IMR-90 (cell line): ENCODE measurements around the gene DOC2B. TPM values are rescaled to one million over a fixed set of nuclear protein-coding genes. Genes with fewer than 3 reads are reported as not detected.

Experiments used
- ATAC-seq: fragments of 200-7000 bp; cut with Tn5 transposase; 2 replicates; pipeline ENCODE4 v1.9.1; 2020; ENCODE audit warnings: low read depth, mild to moderate bottlenecking, moderate library complexity
- BruUV-seq: library from RNA; stranded (reverse); fragments of 400-500 nt; replicated peaks from 2 replicates; lab custom pipeline; 2021; lab: Mats Ljungman, UMichigan
- CTCF ChIA-PET: fragments of 300-600 bp; formaldehyde crosslinking; extraction: SDS; loops from one replicate; lab custom pipeline; 2021; ENCODE audit warnings: antibody characterized with exemption; lab: Yijun Ruan, JAX
- POLR2A ChIA-PET: fragments of 300-600 bp; sonication (Branson Sonifier 250); formaldehyde crosslinking; loops from one replicate; lab custom pipeline; 2022; ENCODE audit warnings: antibody characterized with exemption; ENCODE audit not compliant: unreplicated experiment; lab: Charles Lee
- DNase-seq: peaks from one replicate; pipeline ENCODE4 v3.0.0; 2013
- H2AFZ ChIP-seq: replicated peaks from 2 replicates; pipeline ENCODE3; 2013; ENCODE audit warnings: low read length, mild to moderate bottlenecking; ENCODE audit not compliant: poor library complexity
- H2AK5ac ChIP-seq: 2 replicates; pipeline ENCODE4 v1.6.1; 2013; ENCODE audit warnings: low read depth, low read length, inconsistent platforms
- H2AK9ac ChIP-seq: replicated peaks from 2 replicates; pipeline ENCODE3; 2013; ENCODE audit warnings: mild to moderate bottlenecking, low read depth, low read length, moderate library complexity; ENCODE audit not compliant: poor library complexity
- H2BK120ac ChIP-seq: 2 replicates; pipeline ENCODE4 v1.6.1; 2013; ENCODE audit warnings: low read depth, low read length, inconsistent platforms
- H2BK15ac ChIP-seq: 3 replicates; pipeline ENCODE4 v1.6.1; 2013; ENCODE audit warnings: low read depth, low read length, inconsistent platforms
- H2BK20ac ChIP-seq: 2 replicates; pipeline ENCODE4 v1.6.1; 2013; ENCODE audit warnings: low read depth, mild to moderate bottlenecking, inconsistent platforms, low read length, moderate library complexity
- H2BK5ac ChIP-seq: 2 replicates; pipeline ENCODE4 v1.6.1; 2013; ENCODE audit warnings: mild to moderate bottlenecking, low read depth, low read length, inconsistent platforms; ENCODE audit not compliant: poor library complexity, severe bottlenecking
- H3K14ac ChIP-seq: replicated peaks from 2 replicates; pipeline ENCODE4 v1.6.1; 2013; ENCODE audit warnings: low read depth, low read length, inconsistent platforms
- H3K18ac ChIP-seq: 2 replicates; pipeline ENCODE4 v1.6.1; 2013; ENCODE audit warnings: low read depth, low read length, control low read depth
- H3K23ac ChIP-seq: 2 replicates; pipeline ENCODE4 v1.6.1; 2013; ENCODE audit warnings: low read depth, low read length, inconsistent platforms
- H3K27ac ChIP-seq: 2 replicates; pipeline ENCODE4 v1.5.1; 2013; ENCODE audit warnings: mild to moderate bottlenecking, control low read depth, low read length; ENCODE audit not compliant: insufficient read depth
- H3K27me3 ChIP-seq: 2 replicates; pipeline ENCODE4 v1.6.1; 2013; ENCODE audit warnings: low read length; ENCODE audit not compliant: control insufficient read depth, insufficient read depth
- H3K36me3 ChIP-seq: 2 replicates; pipeline ENCODE4 v1.6.1; 2013; ENCODE audit warnings: low read length, mixed read lengths; ENCODE audit not compliant: control insufficient read depth, insufficient read depth
- H3K4ac ChIP-seq: 2 replicates; pipeline ENCODE4 v1.6.1; 2013; ENCODE audit warnings: low read depth, low read length, inconsistent platforms
- H3K4me1 ChIP-seq: 2 replicates; pipeline ENCODE4 v1.6.1; 2013; ENCODE audit warnings: low read length, mixed read lengths; ENCODE audit not compliant: control insufficient read depth, insufficient read depth
- H3K4me2 ChIP-seq: 2 replicates; pipeline ENCODE4 v1.6.1; 2013; ENCODE audit warnings: low read depth, mild to moderate bottlenecking, control low read depth, low read length, moderate library complexity
- H3K4me3 ChIP-seq: 2 replicates; pipeline ENCODE4 v1.5.1; 2013; ENCODE audit warnings: low read depth, mild to moderate bottlenecking, control low read depth, low read length, moderate library complexity; ENCODE audit not compliant: insufficient read depth
- H3K56ac ChIP-seq: 2 replicates; pipeline ENCODE4 v1.6.1; 2013; ENCODE audit warnings: low read length, inconsistent platforms; ENCODE audit not compliant: insufficient read depth; ENCODE audit errors: extremely low read depth
- H3K79me1 ChIP-seq, 2 experiments: 2 replicates each; pipeline ENCODE4 v1.6.1; 2013; ENCODE audit warnings: low read length in 2 of 2, inconsistent platforms in 1 of 2, low read depth in 1 of 2
- H3K9ac ChIP-seq: 2 replicates; pipeline ENCODE4 v1.6.1; 2013; ENCODE audit warnings: low read depth, low read length, control low read depth
- H3K9me1 ChIP-seq: 2 replicates; pipeline ENCODE4 v1.6.1; 2013; ENCODE audit warnings: low read length, inconsistent platforms; ENCODE audit not compliant: insufficient read depth
- H3K9me3 ChIP-seq: 2 replicates; pipeline ENCODE4 v1.6.1; 2013; ENCODE audit warnings: low read length; ENCODE audit not compliant: control insufficient read depth, insufficient read depth
- H4K20me1 ChIP-seq: 2 replicates; pipeline ENCODE4 v1.6.1; 2013; ENCODE audit warnings: low read length, inconsistent platforms; ENCODE audit not compliant: insufficient read depth
- H4K5ac ChIP-seq: 2 replicates; pipeline ENCODE4 v1.6.1; 2013; ENCODE audit warnings: mild to moderate bottlenecking, low read depth, low read length, control low read depth
- H4K8ac ChIP-seq, 2 experiments: 2 replicates each; pipeline ENCODE4 v1.6.1; 2013; ENCODE audit warnings: low read depth in 2 of 2, low read length in 2 of 2, control low read depth in 1 of 2, inconsistent platforms in 1 of 2
- H4K91ac ChIP-seq: 2 replicates; pipeline ENCODE4 v1.6.1; 2013; ENCODE audit warnings: low read depth, low read length, inconsistent platforms; ENCODE audit not compliant: insufficient read depth
- BHLHE40 ChIP-seq: fragments of 150-350 bp; IDR thresholded peaks from 2 replicates; pipeline ENCODE4 v1.6.1; 2016; ENCODE audit warnings: mild to moderate bottlenecking, low read depth, low read length
- CEBPB ChIP-seq: IDR thresholded peaks from 2 replicates; pipeline ENCODE4 v1.6.1; 2012; ENCODE audit warnings: low read depth, low read length, improper control_type of control experiment
- CHD1 ChIP-seq: IDR thresholded peaks from 2 replicates; pipeline ENCODE4 v1.6.1; 2012; ENCODE audit warnings: low read depth, low read length, improper control_type of control experiment
- CTCF ChIP-seq: conservative IDR thresholded peaks from 2 replicates; pipeline ENCODE4 v1.5.1; 2012; ENCODE audit warnings: mild to moderate bottlenecking, low read depth, low read length, improper control_type of control experiment
- ELK1 ChIP-seq: fragments of 150-350 bp; IDR thresholded peaks from 2 replicates; pipeline ENCODE4 v1.6.1; 2016; ENCODE audit warnings: low read depth, mild to moderate bottlenecking, low read length, moderate library complexity, borderline replicate concordance
- FOS ChIP-seq: fragments of 150-350 bp; IDR thresholded peaks from 2 replicates; pipeline ENCODE4 v1.6.1; 2016; ENCODE audit warnings: low read depth, low read length
- MAFK ChIP-seq: IDR thresholded peaks from 2 replicates; pipeline ENCODE4 v1.6.1; 2012; ENCODE audit warnings: low read depth, low read length, improper control_type of control experiment
- MAZ ChIP-seq: IDR thresholded peaks from 2 replicates; pipeline ENCODE4 v1.6.1; 2012; ENCODE audit warnings: low read depth, mild to moderate bottlenecking, low read length, improper control_type of control experiment, moderate library complexity, borderline replicate concordance
- MXI1 ChIP-seq: IDR thresholded peaks from 2 replicates; pipeline ENCODE4 v1.6.1; 2012; ENCODE audit warnings: low read depth, mild to moderate bottlenecking, low read length, moderate library complexity, borderline replicate concordance
- NFE2L2 ChIP-seq: fragments of 150-350 bp; IDR thresholded peaks from 2 replicates; pipeline ENCODE4 v1.6.1; 2016; ENCODE audit warnings: low read depth, mild to moderate bottlenecking, low read length
- POLR2A ChIP-seq: IDR thresholded peaks from 2 replicates; pipeline ENCODE4 v1.6.1; 2012; ENCODE audit warnings: mild to moderate bottlenecking, low read depth, low read length
- RAD21 ChIP-seq: IDR thresholded peaks from 2 replicates; pipeline ENCODE4 v1.6.1; 2012; ENCODE audit warnings: low read length, improper control_type of control experiment
- RCOR1 ChIP-seq: IDR thresholded peaks from 2 replicates; pipeline ENCODE4 v1.6.1; 2012; ENCODE audit warnings: mild to moderate bottlenecking, low read length, improper control_type of control experiment; ENCODE audit not compliant: insufficient replicate concordance
- RFX5 ChIP-seq: IDR thresholded peaks from 2 replicates; pipeline ENCODE4 v1.8.0; 2012; ENCODE audit warnings: low read depth, mild to moderate bottlenecking, low read length, moderate library complexity
- USF2 ChIP-seq: fragments of 150-350 bp; IDR thresholded peaks from 2 replicates; pipeline ENCODE4 v1.6.1; 2017; ENCODE audit warnings: mild to moderate bottlenecking, antibody characterized with exemption, low read length, low read depth
- WGBS, 2 experiments: methylation state at CpG; one replicate each; pipeline versions ENCODE4 v1.1.5 to v1.1.7; 2013; ENCODE audit warnings: missing lambda C conversion rate in 2 of 2; ENCODE audit not compliant: insufficient read length in 1 of 2; ENCODE audit errors: extremely low coverage in 2 of 2; 5-methylcytosine and 5-hydroxymethylcytosine counted together
- dilution Hi-C: fragments of 300-500 bp; cut with HindIII; formaldehyde crosslinking; loops from one replicate; pipeline ENCODE4 v1.14.3; 2018; ENCODE audit warnings: low sequenced_read_pairs; ENCODE audit not compliant: unreplicated experiment
- in situ Hi-C: fragments of 300-500 bp; cut with MboI; formaldehyde crosslinking; loops from 3 replicates; pipeline ENCODE4 v1.14.3; 2019; ENCODE audit warnings: low sequenced_read_pairs, inconsistent platforms, mixed read lengths
- intact Hi-C: fragments of 100-400 bp; cut with micrococcal nuclease; formaldehyde crosslinking; loops from 2 replicates; pipeline ENCODE4 v1.10.0; 2022
- polyA plus RNA-seq, 3 experiments: library from polyadenylated mRNA; depleted of rRNA; stranded (reverse); fragments of >200 nt; gene quantifications; 2 replicates each; pipeline ENCODE4 v1.2.3, GENCODE V29; 2012; ENCODE audit warnings: low replicate concordance in 1 of 3
- total RNA-seq: library from RNA; depleted of rRNA; stranded (reverse); fragments of >200 nt; gene quantifications from 2 replicates; pipeline ENCODE4 v1.2.3, GENCODE V29; 2012

Gene DOC2B
- total and polyA plus RNA-seq, 2 of the 4 experiments (the other 2 are of a cell fraction): not detected

DNA sequence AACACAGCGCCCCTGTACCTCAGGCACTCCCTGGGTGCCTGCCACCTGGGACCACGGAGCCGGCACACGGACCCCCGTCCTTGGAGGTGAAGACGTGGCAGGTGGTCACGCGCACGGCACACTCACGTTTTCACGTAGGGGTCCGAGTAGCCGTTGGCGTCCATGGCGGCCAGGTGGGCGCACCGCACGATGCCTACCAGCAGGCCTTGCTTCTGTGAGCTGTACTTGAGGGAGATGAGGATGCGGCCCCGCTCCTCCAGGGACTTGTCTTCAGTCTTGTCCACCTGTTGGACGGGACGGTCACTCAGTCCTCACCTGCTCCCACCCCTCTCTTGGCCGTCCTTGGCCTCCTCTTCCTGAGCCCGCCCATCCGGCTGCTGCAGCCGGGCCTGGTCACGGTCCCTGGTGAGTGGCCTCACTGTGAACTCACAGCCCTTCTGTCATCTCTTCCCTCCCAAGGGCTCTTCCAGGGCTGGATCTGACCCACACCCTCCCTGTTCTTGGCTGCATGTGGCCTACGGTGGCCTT lies 25.3 kb downstream of the DOC2B start:
- Histone ChIP-seq H4K8ac (no peak overlapping the region), H4K5ac (no peak overlapping the region), H2AK5ac (no peak overlapping the region), H4K20me1 (no peaks in the 10 kb centered on the region), H3K23ac (no peak overlapping the region), H3K56ac (no peak overlapping the region), H2BK5ac (no peak overlapping the region), H3K27ac (no peak overlapping the region), H2BK120ac (no peak overlapping the region), H3K79me1 (no peaks in the 10 kb centered on the region), H3K36me3 (no peaks in the 10 kb centered on the region; the same call in 1 of the 2 replicates), H2BK15ac (no peak overlapping the region), H3K14ac (no peak overlapping the region), H3K4ac (no peak overlapping the region), H2AFZ (no peak overlapping the region), H3K9me3 (no peaks in the 10 kb centered on the region), H3K9ac (no peak overlapping the region), H3K27me3 (peaks cover 10% of the 10 kb centered on the region; the same call in 1 of the 2 replicates), H3K4me1 (peaks cover 2% of the 10 kb centered on the region; the same call in 1 of the 2 replicates), H2BK20ac (no peak overlapping the region), H3K4me3 (no peak overlapping the region), H3K9me1 (no peaks in the 10 kb centered on the region), H3K18ac (no peak overlapping the region), H3K4me2 (no peak overlapping the region), H4K91ac (no peak overlapping the region), H2AK9ac (no peak overlapping the region)
- in situ Hi-C loops (no loop called here), dilution Hi-C loops (no loop called here), intact Hi-C loops (no loop called here)
- TF ChIP-seq POLR2A (no peak), CHD1 (no peak), USF2 (no peak), BHLHE40 (no peak), FOS (no peak), ELK1 (no peak), RCOR1 (no peak), MAFK (no peak), NFE2L2 (no peak), MAZ (no peak), CTCF (no peak), MXI1 (no peak), RAD21 (no peak), RFX5 (no peak), CEBPB (no peak)
- WGBS, 2 experiments: 80% methylated on average over 21 of the region's 28 CpGs; no CpG with 5 or more reads in 1 of the 2 experiments
- ATAC-seq (no peak), DNase-seq (no peak)
- POLR2A ChIA-PET: no interaction called here
- CTCF ChIA-PET: no interaction called here
- BruUV-seq: no TSS peak
